ENCODE results near the gene INSR. TPM values are rescaled to one million over a fixed set of nuclear protein-coding genes. Genes with fewer than 3 reads are reported as not detected.

INSR gene
- total RNA-seq, 1 experiment from 2014 or later: 10.7 TPM

DNA sequence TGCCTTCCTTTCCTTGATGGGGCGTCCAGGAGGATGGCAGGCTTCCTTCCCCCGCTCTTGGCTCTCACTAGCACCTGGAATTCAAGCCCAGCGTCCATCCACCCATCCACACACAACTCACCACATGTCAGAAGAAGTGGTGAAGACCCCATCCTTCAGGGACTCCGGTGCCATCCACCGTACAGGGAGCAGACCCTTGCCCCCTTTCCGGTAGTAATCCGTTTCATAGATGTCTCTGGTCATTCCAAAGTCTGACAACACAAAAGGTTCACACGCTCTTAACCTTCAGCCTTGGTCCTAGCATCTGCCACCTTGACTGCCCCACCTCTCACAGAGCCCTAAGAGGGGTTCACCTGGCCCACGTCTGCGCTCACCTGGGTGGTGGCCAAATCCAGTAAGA, 173.7 kb downstream of the INSR start:
- in situ Hi-C loops (cut with HindIII; ENCODE audit: low sequenced_read_pairs): no loop called here
- DNase-seq (ENCODE audit: low spot score): no peak

DNA sequence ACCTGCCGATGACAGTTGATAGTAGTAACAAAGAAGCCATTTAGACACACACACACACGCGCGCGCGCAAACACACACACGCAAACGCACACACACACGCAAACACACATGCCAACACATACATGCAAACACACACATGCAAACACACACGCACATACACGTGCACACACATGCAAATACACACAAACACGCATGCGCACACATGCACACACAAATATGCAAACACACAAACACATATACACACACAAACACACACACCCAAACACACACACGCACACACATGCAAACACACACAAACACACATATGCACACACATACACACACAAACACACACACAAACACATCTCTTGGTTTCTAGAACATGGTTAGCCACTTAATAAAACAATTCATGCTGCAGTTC, 174.6 kb downstream of the INSR start:
- in situ Hi-C loops (cut with HindIII; ENCODE audit: low sequenced_read_pairs): no loop called here
- DNase-seq (ENCODE audit: low spot score): no peak

DNA sequence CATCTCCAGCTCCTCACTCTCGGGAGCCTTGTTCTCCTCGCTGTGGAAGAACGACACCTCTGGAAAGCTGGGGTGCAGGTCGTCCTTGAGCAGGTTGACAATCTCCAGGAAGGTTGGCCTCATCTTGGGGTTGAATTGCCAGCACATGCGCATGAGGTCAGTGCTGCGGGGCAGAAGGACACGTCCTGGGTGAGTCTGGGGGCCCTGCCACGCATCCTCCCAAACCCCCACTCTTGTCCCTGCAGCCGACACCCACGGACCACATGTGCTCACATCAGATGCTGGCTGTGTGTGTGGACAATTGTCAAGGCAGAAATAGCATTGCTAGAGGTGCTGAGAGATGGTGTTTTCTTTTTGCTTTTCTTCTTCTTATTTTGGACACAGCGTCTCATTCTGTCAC, 177.0 kb downstream of the INSR start:
- in situ Hi-C loops (cut with HindIII; ENCODE audit: low sequenced_read_pairs): no loop called here
- DNase-seq (ENCODE audit: low spot score): no peak

DNA sequence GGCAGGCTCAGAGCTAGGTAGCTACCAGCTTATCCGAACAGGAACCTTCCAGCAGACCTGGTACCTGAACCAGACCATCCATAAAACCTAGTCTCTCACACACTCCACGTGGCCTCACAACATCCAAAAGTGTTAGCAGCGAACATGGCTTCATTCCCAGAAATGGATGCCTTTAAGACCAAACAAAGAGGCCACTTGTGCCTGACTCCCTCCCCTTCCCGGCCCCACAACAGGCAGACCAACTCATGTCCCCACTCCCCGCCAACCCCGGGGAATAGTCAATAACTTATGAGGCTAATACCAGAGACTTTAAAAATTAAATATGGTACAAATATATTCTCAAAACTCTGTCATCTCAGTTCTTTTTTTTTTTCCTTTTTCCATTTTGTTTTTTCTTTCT, 178.5 kb downstream of the INSR start:
- in situ Hi-C loops (cut with HindIII; ENCODE audit: low sequenced_read_pairs): no loop called here
- peak; percentile 14 for DNase-seq (ENCODE audit: low spot score)

DNA sequence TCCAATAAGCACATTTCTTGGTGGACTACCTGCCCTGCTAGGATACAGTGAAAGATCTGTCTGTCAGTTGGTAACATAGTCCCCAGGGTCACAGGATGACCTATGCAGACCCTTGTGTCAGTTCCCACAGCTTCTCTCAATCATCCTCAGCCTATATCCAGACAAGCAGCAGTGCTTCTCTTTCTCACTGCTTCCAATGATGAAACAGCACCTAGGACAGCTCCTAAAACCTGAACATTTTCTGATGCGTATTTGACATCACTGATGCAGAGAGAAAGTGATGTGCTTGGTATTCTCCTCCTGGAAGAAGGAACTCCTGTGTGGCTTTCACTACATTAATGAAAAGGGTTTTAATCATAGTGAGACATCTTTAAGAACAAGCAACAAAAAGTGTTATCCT, 181.0 kb downstream of the INSR start:
- in situ Hi-C loops (cut with HindIII; ENCODE audit: low sequenced_read_pairs): no loop called here
- no peak for DNase-seq (ENCODE audit: low spot score)

DNA sequence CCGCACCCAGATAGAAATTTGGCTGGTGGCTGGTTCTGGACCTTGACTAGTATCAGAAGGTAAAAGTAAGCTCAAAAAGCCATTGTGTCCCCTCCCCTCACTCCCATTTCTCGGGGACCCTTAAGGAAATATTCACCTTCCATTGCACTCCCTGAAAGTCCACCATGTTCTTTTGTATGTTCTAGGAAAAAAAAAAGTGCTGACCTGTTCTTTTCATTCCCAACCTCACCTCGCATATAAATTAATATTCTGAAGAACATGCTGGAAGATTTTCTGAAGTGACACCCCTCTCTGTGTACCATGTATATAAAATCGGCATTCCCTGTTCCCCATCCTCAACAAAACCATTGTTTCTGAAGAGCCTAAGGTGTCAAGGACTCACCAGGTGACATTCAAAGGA, 181.5 kb downstream of the INSR start:
- DNase-seq (ENCODE audit: low spot score): no peak
- in situ Hi-C loops (cut with HindIII; ENCODE audit: low sequenced_read_pairs): no loop called here

DNA sequence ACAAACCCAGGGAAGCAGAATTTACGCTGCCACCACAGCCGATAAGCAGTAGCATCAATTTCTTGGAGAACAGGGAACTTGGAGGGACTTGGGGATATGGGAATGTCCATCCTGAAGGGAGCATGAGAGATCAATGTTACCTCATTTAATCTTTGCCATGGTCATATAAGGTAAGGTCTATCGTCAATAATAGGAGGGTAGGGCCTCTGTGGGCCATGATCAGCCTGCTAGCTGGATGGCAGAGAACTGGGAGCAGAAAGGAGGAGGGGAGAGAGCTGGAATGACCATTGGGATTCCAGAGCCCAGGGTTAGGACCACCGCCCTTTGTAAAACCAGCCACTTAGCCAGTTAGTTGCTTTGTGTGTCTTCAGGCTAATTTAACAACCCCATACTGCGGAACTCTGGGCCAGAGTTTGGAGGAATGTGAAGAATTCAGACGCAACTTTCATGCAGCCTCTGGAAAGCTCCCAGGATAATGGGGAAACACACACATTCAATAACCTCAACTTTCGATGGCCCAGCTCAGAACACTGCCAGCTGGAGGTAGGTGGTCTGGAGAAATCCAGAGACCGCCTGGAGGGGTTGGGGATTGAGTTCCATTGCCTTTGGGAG, 184.4 kb downstream of the INSR start:
- in situ Hi-C loops (cut with HindIII; ENCODE audit: low sequenced_read_pairs): no loop called here
- no peak for DNase-seq (ENCODE audit: low spot score)

DNA sequence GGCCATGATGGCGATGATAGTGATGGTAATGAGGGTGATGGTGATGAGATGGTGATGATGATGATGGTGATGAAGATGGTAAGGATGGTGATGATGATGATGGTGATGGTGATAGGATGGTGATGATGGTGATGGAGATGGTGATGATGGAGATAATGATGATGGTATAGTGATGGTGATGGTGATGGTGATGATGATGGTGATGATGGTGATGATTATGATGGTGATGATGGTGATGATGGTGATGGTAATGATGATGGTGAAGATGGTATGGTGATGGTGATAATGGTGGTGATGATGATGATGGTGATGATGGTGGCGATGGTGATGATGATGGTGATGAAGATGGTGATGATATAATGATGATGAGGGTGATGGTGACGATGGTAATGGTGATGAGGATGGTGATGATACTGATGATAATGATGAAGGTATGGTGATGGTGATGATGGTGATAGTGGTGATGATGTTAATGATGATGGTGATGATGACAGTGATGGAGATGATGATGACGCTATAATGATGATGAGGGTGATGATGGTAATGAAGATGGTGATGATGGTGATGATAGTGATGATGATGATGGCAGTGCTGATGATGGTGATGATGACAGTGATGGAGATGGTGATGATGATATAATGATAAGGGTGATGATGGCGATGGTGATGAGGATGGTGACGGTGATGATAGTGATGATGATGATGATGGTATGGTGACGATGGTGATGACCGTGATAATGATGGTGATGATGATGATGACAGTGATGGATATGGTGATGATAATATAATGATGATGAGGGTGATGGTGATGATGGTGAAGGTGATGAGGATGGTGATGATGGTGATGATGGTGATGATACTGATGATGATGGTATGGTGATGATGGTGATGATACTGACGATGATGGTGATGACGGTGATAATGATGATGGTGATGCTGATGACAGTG, 187.2 kb downstream of the INSR start:
- in situ Hi-C loops (cut with HindIII; ENCODE audit: low sequenced_read_pairs): no loop called here
- DNase-seq (ENCODE audit: low spot score): no peak

DNA sequence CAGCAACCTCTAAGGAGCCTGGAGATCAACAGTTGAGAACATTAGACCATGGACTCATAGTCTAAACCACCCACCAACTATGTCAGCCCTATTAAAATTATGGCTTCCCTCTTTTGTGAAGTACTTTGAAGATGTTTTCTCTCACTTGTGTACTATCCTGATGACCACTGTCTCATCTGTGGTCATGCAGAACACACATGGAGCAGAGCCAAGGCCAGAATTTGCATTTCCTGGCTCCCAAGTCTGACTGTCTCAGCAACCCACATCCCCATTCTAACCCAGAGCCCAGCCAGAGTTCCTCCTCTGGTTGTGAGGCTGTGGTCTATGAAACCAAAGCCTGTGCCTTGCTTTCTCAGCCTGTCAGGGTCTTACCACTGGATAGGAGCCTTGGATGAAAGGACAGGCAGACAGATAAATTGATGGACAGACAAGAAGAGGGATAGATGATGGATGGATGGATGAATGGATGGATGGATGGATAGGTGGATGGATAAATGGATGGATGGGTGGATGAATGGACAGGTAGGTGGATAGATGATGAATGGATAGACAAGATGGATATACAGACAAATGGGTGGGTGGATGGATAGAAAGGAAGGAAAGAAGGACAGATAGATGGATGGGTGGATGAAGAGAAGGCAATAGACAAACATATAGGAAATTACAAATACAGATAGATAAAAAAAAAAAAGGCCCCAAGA, 189.3 kb downstream of the INSR start:
- in situ Hi-C loops (cut with HindIII; ENCODE audit: low sequenced_read_pairs): no loop called here
- no peak for DNase-seq (ENCODE audit: low spot score)

DNA sequence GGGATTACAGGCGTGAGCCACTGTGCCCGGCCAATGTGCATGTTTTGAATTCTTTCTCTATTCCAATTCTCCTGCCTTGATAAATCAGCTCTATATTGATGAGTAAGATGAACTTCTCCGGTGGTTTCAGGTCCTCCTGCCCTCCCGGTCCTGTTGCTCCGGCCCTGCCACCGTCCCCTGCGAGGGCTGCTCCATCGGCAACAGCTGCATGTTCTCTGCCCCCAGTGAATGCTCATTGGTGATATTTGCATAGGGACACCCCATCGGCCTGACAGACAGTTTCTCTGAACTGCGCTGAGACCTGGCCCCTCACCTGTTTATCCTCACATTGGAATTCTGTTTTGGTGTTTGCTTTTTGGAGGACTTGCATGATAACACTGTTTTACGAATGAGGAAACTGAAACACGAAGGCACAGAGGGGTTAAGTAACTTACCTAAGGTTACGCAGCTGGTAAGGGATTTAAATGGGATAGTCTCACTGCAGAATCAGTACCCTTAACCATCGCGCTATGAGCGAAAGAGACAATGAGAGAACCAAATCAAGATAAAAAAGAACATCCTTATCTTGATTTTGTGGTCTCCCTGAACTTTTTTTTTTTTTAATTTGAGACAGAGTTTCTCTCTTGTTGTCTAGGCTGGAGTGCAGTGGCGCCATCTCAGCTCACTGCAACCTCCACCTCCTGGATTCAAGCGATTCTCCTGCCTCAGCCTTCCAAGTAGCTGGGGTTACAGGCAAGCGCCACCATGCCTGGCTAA, 192.5 kb downstream of the INSR start:
- DNase-seq (ENCODE audit: low spot score): no peak
- in situ Hi-C loops (cut with HindIII; ENCODE audit: low sequenced_read_pairs): no loop called here

DNA sequence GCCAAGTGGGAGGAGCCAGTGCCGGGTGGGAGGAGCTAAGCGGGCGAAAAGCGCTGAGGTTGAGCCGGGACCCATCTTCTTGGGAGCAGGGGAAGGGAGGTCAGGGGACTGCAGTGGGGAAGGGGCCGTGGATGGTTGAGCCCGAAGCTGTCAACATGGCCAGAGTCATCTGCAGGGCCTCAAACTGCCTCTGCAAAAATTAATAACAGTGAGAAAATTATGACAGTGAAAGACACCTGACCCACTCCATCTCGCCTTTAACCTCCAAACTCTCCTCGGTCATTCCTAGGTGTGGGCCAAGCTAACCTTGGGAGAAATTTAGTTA, 194.7 kb downstream of the INSR start:
- in situ Hi-C loops (cut with HindIII; ENCODE audit: low sequenced_read_pairs): no loop called here
- peak; percentile 86 for DNase-seq (ENCODE audit: low spot score)

DNA sequence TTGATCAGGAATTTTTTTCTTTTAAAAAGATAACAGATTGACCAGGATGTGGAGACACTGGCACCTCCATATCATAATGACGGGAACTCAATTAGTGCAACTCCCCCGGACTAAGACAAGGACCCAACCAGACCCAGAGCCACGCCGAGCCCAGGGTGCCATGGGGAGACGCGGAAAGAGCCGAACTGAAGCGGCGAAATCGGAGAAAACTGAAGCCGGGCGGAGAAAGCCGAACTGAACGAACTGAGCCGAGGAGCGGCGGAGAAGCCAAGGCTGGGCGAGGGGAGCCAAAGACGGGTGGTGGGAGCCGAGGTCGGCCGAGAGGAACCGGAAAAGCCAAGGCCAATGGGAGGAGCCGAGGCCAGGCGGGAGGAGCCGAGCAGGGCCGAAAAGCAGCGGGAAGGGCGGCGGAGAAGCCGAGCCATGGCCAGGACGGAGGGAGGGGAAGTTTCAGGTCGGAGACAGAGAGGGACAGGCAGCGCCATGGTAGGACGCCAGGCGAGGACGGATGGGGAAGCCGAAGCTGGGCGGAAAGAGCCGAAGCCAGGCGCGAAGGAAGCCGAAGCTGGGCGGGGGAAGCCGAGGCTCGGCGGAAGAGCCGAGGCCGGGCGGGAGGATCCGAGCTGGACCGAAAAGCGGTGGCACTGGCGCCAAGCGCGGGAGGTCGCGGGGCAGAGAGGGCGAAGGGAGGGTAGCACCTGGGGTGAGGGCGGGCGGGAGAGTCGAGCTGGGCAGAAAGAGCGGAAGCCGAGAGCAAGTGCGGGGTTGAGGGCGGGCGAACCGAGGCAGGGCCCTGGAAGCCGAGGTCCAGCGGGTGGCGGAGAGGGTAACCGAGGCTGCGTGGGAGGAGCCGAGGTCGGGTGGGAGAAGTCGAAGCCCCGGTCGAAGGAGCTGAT, 195.3 kb downstream of the INSR start:
- peak; percentile 92 for DNase-seq (ENCODE audit: low spot score)
- in situ Hi-C loops (cut with HindIII; ENCODE audit: low sequenced_read_pairs): no loop called here

DNA sequence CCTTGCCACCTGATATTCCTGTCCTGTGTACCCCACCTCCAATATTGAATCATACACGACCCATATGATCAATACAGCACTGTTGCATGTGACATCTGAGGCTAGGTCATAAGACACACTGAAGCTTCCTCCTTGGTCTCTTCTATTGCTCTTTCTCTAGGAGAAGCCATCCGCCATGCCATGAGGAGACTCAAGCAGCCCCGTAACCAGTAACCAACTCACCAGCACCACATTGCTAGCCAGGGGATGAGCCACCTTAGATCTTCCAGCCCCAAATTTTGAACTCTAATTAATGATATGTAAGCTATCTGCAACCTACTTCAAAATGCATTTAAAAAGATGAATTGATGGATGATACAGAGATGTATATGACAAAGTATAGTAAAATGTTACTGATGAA, 196.1 kb downstream of the INSR start:
- DNase-seq (ENCODE audit: low spot score): no peak
- in situ Hi-C loops (cut with HindIII; ENCODE audit: low sequenced_read_pairs): no loop called here

DNA sequence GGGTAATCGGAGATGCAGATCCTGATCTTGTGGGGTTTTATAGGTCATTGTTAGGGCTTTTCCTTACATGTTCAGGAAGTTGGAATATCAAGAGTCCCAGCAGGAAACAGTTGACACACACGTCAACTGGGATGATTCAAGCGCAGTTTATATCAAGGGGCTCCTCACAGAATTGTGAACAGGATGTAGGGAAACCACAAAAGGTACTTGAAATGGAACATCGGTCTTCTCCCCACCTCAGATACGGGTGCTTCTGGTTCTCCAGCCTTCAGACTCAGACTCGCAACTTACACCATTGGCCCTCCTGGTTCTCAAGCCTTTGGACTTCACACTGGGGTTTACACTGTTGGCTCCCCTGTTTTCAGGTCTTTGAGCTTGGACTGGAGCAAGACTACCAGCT, 205.2 kb downstream of the INSR start:
- no peak for DNase-seq (ENCODE audit: low spot score)
- in situ Hi-C loops (cut with HindIII; ENCODE audit: low sequenced_read_pairs): no loop called here

DNA sequence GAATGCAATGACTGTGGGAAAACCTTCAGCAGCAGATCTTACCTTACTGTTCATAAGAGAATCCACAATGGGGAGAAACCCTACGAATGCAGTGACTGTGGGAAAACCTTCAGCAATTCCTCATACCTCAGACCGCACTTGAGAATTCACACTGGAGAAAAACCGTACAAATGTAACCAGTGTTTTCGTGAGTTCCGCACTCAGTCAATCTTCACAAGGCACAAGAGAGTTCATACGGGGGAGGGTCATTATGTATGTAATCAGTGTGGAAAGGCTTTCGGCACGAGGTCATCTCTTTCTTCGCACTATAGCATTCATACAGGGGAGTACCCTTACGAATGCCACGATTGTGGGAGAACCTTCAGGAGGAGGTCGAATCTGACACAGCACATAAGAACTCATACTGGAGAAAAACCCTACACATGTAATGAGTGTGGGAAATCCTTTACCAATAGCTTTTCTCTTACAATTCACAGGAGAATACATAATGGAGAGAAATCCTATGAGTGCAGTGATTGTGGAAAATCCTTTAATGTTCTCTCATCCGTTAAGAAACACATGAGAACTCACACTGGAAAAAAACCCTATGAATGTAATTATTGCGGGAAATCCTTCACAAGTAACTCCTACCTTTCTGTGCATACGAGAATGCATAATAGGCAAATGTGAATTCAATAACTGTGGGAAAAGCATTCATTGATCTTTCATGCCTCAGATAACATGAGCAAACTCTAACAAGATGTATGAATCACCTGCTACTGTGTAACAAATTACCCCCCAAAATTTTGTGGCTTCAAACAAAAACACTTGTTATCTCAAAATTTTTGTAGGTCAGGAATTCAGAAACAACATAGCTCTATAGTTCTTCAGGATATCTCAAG, 210.9 kb downstream of the INSR start:
- no peak for DNase-seq (ENCODE audit: low spot score)
- in situ Hi-C loops (cut with HindIII; ENCODE audit: low sequenced_read_pairs): no loop called here

DNA sequence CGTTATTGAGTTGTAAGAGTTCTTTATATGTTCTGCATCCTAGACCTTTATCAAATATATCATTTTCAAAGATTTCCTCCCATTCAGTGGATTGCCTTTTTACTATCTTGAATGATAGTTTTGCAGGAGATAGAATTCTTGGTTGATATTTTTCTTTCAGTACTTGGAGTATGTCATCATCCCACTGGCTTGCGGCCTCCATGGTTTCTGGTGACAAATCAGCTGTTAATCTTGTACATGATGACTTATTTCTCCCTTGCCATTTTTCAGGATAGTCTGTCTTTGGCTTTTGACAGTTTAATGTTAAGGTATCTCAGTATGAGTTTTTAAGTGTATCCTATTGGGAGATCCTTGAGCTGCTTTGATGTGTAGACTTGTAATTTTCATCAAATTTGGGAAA, 216.2 kb downstream of the INSR start:
- in situ Hi-C loops (cut with HindIII; ENCODE audit: low sequenced_read_pairs): no loop called here
- no peak for DNase-seq (ENCODE audit: low spot score)

DNA sequence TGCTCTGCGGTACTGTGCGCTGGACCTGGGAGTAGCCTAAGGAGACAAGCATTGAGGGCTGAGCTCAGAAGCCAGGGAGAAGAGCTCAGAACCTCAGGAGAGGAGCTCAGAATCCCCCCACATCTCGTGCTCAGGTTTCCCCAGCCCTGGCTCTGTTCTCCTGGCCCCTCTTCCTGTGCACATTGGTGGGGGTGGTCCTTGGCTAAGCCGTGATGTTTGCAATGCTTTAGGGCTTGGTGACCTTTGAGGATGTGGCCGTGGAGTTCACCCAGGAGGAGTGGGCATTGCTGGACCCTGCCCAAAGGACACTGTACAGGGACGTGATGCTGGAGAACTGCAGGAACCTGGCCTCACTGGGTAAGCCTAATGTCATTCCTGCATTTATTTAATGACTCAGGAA, 218.1 kb downstream of the INSR start:
- in situ Hi-C loops (cut with HindIII; ENCODE audit: low sequenced_read_pairs): no loop called here
- DNase-seq (ENCODE audit: low spot score): no peak

DNA sequence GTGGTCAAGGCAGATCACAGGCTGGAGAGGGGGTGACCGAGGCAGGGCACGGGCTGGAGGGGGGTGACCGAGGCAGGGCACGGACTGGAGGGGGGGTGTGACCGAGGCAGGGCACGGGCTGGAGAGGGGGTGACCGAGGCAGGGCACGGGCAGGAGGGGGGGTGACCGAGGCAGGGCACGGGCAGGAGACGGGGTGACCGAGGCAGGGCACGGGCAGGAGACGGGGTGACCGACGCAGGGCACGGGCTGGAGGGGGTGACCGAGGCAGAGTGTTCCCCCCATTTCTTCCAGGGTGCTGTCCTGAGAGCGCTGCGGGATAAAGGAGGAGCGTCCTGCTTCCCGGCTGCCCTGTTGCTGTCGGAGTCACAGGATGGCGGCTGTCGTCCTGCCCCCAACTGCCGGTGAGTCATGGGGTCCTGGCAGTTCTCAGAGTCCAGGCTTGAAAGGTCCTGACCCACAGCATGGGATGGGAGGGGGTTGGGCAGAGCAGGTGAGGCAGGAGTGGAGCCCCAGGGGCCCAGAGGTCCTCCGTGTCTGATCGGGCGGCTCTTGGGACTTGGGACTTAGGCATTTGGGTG, 219.4 kb downstream of the INSR start:
- DNase-seq (ENCODE audit: low spot score): no peak
- in situ Hi-C loops (cut with HindIII; ENCODE audit: low sequenced_read_pairs): no loop called here

Measured in G401 (cell line).